ENCODE measurements around the gene RNF103.
"Not testable (repeated sequence)": the region's sequence is repeated elsewhere in the genome, so short reads cannot be mapped to it uniquely, and the experiment has no call there.

Gene RNF103, protein sequence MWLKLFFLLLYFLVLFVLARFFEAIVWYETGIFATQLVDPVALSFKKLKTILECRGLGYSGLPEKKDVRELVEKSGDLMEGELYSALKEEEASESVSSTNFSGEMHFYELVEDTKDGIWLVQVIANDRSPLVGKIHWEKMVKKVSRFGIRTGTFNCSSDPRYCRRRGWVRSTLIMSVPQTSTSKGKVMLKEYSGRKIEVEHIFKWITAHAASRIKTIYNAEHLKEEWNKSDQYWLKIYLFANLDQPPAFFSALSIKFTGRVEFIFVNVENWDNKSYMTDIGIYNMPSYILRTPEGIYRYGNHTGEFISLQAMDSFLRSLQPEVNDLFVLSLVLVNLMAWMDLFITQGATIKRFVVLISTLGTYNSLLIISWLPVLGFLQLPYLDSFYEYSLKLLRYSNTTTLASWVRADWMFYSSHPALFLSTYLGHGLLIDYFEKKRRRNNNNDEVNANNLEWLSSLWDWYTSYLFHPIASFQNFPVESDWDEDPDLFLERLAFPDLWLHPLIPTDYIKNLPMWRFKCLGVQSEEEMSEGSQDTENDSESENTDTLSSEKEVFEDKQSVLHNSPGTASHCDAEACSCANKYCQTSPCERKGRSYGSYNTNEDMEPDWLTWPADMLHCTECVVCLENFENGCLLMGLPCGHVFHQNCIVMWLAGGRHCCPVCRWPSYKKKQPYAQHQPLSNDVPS

GRCh38 chr2:86623494-86624266 is at the start of gene RNF103:
Gene RNF103, minus strand, starts transcription at chr2:86623865. Its CDS starts 979 bp downstream, at chr2:86622886.
- peak; percentile 93 for DNase-seq

DNA sequence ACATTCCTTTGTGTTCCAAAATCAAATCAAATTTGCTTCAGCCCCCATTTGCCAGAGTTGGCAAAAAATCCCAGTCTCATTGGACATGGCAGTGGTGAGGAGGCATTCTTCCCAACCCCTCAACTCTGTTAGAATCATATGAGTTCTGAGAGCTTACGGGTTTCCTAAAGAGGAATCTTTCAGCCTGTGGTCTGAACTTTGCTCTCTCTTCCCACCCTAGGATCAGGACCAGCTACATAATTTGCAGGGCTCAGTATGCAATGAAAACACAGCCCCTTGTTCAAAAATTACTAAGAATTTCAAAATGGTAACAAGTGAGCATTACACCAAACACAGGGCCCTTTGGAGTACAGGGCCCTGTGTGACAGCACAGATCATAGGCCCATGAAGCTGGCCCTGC is 49.3 kb upstream of the RNF103 start:
- no peak for DNase-seq

DNA sequence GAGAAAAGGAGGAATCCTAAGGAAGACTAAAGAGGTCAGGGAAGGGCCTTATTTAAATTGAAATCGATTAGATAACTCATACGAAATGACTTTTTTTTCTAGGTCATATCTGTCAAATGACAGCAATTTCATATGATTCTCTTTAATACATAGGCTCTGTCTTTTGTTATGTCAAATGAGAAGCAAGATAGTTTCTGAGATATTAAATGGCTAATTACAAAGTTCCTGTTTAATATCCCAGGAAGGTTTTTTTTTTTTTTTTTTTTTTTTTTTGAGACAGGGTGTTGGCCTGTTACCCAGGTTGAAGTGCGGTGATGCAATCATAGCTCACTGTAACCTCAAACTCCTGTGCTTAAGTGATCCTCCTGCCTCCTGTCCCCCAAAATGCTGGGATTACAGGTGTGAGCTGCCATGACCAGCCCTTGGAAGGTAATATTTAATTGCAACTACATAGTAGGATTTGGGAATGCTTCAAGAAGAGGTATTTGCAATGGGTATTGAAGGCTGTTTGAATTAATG is 48.4 kb upstream of the RNF103 start:
- no peak for DNase-seq

DNA sequence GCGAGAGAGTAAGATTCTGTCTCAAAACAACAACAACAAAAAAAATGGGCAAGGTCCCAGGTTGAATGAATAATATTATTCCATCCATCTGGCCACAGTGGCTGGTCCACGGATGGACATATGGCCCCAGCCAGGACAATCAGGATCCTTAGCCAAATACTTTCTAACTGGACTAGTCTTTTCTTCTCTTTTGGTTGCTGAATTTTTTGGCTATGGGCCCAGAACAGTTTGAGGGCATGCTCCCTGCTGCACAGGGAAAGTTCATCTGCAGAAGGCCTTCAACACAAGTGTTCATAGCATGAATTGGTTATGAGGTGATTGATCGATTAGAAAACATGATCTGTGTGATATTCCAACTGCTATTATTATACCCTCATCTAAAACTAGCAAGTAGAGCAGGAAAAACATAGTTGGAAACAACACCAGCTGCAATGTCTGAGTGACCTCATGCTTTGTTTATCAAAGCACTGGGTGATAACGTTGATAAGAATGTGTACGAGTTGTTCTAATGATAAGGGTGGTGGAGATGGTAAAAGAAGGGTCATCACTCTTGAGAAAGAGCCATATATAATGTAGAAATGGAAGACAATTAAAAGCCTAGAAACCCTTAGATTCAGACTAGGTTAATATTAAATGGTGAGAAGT is 47.8 kb upstream of the RNF103 start:
- DNase-seq: no peak

DNA sequence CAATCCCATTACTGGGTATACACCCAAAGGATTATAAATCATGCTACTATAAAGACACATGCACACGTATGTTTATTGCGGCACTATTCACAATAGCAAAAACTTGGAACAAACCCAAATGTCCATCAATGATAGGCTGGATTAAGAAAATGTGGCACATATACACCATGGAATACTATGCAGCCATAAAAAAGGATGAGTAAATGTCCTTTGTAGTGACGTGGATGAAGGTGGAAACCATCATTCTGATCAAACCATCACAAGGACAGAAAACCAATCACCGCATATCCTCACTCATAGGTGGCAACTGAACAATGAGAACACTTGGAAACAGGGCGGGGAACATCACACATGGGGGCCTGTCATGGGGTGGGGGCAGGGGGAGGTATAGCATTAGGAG is 45.7 kb upstream of the RNF103 start:
- DNase-seq: not testable (repeated sequence)

- no peak for DNase-seq
Measured at GRCh38 chr2:86661333-86661732, 37.7 kb upstream of the RNF103 start.

DNA sequence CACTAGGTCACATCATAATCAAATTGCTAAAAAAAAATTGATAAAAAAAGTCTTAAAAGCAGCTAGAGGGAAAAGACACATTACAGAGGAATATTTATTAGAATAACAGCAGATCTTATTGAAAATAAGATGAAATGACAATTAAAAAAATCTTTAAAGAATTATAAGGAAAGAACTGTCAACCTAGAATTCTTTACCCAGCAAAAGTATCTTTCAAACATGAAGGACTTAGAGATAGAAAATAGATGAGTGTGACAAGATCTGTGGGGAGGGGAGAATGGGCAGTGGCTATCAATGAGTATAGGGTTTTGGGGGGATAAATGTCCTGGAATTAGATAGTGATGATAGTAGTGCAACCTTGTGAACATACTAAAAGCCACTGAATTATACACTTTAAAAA is 26.5 kb upstream of the RNF103 start:
- DNase-seq: no peak

DNA sequence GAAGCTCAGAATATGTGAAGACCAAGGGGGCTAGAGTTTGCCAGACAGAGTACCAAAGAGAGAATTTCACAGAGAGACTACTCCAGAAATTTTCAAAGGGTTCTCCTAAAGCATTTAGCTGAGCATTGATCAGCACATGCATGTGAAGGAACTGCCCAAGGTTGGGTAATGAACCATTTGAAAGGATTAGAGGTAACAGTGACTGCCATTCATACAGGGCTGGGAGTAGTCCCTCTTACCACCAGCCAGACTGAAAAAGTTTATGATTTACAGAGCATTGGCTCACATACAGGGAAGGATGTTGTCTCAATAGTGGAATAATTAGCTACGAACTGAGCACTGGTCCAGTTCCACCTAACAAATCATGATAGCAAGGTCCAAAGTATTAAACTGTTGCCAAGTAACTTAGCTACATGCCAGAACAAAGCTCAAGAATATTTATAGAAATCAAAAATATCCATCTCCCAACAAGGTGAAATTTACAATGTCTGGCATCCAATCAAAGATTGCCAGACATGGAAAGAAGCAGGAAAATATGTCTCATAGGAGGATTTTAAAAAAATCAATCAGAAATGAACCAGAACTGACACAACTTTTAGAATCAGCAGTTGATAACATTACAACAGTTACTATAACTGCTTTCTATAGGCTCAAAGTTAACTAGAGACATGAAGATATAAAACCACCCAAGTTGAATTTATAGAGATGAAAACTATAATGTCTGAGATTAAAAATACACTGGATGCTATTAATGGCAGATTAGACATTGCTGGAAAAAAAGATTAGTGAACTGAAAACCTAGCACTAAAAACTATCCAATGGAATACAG is 25.7 kb upstream of the RNF103 start:
- no peak for DNase-seq

DNA sequence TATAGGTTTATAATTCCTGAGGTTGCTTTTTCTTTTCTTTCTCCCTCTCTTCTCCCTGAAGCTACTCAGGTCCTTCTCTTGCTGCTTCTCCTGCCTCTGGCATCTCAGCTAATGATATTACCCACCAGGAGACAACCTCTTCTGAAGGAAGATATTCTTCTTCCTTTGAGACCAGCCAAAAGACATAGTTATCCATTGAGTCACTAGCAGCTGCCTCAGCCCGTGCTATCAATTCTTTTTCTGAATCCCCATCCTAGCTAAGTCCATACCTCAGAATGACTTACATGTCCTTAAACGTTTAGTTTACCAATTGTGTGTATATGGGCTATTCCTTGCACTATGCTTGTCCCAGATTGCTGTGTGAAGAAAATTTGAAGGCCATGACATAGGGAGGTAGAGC is 25.0 kb upstream of the RNF103 start:
- DNase-seq: no peak

DNA sequence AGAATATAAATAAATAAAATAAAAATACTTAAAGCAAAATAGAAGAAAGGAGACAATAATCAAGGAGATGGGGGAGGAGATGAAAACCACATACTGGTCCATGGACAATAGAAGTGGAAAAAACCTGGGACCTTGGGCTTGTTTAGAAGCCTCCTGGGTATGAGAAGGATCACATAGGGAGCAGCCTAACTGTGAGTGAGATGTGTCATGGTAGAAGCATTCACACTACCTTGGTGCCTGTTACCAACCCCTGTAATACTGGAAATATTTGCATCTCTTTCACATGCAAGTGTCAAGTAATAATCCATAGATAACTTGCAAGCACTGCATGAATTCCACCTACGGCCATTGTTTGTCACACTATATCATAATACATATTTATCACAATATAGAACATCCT is 23.2 kb upstream of the RNF103 start:
- DNase-seq: no peak

DNA sequence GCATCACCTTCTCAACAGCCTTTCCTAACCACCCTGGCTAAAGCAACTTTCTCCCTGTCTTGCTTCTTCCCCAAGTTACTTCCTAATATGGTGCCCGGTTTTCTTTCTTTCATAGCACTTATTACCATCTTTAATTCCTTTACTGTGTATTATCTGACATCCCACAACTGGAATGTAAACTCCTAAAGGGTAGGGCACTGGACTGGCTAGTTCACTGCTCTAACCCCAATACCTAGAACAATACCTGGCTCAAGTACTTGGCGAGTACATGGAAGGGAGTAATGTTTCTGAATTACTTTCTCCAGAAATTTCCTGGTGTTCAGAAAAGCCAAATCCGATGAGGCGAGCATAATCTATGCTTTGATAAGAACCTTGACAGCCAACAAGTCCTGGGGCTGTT is 22.7 kb upstream of the RNF103 start:
- DNase-seq: no peak

DNA sequence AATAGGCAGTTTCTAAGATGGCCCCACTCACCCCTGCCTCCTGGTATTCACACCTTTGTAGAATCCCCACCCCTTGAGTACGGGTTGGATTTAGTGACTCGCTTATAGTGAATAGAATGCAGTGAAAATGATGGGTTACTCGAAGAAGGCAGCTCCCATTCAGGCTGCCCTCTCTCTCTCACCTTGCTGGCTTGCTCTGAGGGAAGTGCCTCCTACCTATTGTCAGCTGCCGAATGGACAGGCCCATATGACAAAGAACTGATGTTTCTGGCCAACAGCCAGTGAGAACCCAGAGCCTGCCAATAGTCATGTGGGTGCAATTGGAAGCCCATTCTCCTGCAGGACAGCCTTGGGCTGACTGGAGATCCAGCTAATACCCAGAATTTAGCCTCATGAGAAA is 22.1 kb upstream of the RNF103 start:
- no peak for DNase-seq

- no peak for DNase-seq
Measured at GRCh38 chr2:86638712-86639111, 15.0 kb upstream of the RNF103 start.

DNA sequence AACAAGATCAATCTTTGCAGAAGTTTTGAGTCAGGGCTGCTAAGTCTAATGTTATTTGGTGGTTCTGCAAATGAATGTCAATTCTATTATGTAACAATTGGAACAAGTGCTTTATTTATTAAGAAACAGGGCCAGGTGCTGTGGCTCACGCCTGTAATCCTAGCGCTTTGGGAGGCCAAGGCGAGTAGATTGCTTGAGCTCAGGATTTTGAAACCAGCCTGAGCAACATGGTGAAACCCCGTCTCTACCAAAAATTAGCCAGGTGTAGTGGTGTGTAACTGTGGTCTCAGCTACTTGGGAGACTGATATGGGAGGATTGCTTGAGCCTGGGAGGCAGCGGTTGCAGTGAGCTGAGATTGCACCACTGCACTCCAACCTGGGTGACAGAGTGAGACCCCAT is 13.2 kb upstream of the RNF103 start:
- DNase-seq: no peak

GRCh38 chr2:86634352-86634751 is 10.7 kb upstream of the RNF103 start:
- DNase-seq: no peak

DNA sequence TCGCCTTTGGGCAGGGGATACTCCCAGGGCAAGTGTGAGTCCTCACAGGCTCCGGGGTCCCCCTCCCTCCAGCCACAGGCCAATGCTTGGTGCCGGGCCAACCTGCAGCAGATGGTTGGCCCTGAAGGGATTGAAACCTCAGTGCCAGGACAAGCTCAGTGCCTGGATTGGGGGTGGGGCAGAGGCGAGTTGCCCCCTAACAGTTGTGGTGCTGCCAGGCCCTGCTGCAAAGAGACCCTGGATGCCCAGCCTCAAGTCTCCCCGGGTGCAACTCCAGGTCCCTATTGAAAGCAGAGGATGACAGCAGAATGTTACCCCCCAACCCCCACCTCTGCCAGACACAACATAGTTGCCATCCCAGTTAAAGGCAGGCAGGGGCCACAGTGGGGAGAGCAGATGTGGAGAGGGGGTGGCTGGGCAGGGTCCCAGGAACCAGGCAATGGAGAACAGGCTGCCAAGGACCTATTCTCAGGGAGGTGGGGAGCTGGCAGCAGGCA is 9.5 kb upstream of the RNF103 start:
- DNase-seq: no peak

DNA sequence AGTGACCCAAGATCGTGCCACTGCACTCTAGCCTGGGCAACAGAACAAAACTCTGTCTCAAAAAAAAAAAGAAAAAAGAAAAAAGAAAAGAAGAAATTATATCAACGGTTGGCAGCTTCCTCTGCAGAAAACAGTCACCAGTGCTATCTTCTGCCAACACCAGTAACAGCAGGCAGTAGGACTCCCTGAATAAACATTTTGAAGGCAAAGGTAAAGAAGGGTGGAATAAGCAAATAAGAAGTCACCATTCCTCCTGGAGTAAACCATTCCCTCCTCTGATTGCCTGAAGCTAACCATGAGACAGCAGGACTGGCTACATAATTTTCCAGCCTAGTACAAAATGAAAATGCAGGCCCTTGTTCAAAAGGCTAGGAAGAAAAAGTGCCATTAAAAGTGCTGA is 9.0 kb upstream of the RNF103 start:
- DNase-seq: no peak

GRCh38 chr2:86631846-86632485 is 8.3 kb upstream of the RNF103 start:
- no peak for DNase-seq

- DNase-seq: no peak
Measured at GRCh38 chr2:86628091-86628522, 4.4 kb upstream of the RNF103 start.

GRCh38 chr2:86627550-86627949 is 3.9 kb upstream of the RNF103 start:
- DNase-seq: no peak

DNA sequence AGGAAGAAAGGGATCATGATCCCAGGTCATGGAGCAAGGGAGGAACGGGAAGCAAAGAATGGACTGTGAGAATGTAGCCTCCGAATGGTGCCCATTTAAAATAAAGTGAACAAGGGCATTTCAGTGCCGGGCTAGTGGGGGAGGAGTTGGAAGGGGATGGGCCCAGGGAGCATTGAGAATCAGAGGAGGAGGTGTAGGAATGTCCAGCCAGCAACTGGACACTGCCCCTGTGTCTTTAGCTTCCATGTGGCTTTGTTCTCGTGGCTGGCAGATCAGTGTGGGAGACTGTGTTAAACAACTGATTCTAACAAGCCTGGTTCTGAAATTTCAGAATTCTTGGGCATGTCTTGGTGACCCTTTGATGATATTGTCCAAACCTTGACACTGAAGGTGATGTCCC is 1.4 kb upstream of the RNF103 start:
- DNase-seq: no peak

DNA sequence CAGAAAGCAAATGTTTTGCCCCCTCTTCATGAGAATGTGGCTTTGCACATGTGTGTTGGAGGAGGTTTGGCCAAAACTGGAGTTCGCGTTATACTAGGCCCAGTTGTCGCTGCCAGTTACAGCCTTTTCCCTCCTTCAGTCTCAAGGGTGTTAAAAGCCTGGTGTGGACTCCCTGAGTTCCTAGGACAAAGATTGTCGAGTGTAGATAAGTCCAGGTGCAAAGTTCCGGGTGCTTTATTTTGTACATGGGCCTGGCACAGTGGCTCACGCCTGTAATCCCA is 542 bp upstream of the RNF103 start:
- no peak for DNase-seq
